GM19438 (cell line): ENCODE data around the gene MAST2.
A peak's percentile ranks its signal among the peaks of the same experiment; 100 is the strongest.

Experiments used
- ATAC-seq: cut with Tn5 transposase; IDR thresholded peaks from one replicate; pipeline ENCODE4 v1.9.1; 2021; ENCODE audit warnings: low read depth; ENCODE audit not compliant: unreplicated experiment

Gene MAST2

GRCh38 chr1:46011121-46011695 lies 207.8 kb downstream of the MAST2 start:
- no peak for ATAC-seq

- no peak for ATAC-seq
These were observed 208.8 kb downstream of the MAST2 start for GRCh38 chr1:46012236-46012635.

GRCh38 chr1:46013581-46013980 lies 210.2 kb downstream of the MAST2 start:
- no peak for ATAC-seq

- ATAC-seq: no peak
These were observed 214.6 kb downstream of the MAST2 start for GRCh38 chr1:46017876-46018503.

GRCh38 chr1:46019348-46019747 lies 215.9 kb downstream of the MAST2 start:
- ATAC-seq: no peak

- no peak for ATAC-seq
These were observed 216.6 kb downstream of the MAST2 start for GRCh38 chr1:46020010-46020409.

GRCh38 chr1:46021046-46021996 lies 217.9 kb downstream of the MAST2 start:
- ATAC-seq: no peak

GRCh38 chr1:46026531-46026930 lies 223.1 kb downstream of the MAST2 start:
- no peak for ATAC-seq

- no peak for ATAC-seq
These were observed 224.6 kb downstream of the MAST2 start for GRCh38 chr1:46027788-46028573.

GRCh38 chr1:46030074-46030870 lies 226.9 kb downstream of the MAST2 start:
- no peak for ATAC-seq

- ATAC-seq: no peak
These were observed 227.7 kb downstream of the MAST2 start for GRCh38 chr1:46030876-46031660.

GRCh38 chr1:46034601-46035516 lies 231.4 kb downstream of the MAST2 start:
- no peak for ATAC-seq

GRCh38 chr1:46036894-46037839 lies 233.8 kb downstream of the MAST2 start:
- ATAC-seq: no peak

GRCh38 chr1:46039571-46040052 lies 236.2 kb downstream of the MAST2 start:
- ATAC-seq: no peak

- ATAC-seq: no peak
These were observed 238.1 kb downstream of the MAST2 start for GRCh38 chr1:46041551-46041950.

- no peak for ATAC-seq
These were observed 238.6 kb downstream of the MAST2 start for GRCh38 chr1:46041974-46042373.

GRCh38 chr1:46043458-46044017 lies 240.1 kb downstream of the MAST2 start:
- peak; percentile 89 for ATAC-seq
